Neural progenitor cell (in vitro differentiated cells): ENCODE data around the gene HMHB1. TPM values are rescaled to one million over a fixed set of nuclear protein-coding genes. Genes with fewer than 3 reads are reported as not detected.
"Not testable (repeated sequence)": the region's sequence is repeated elsewhere in the genome, so short reads cannot be mapped to it uniquely, and the experiment has no call there.

Experiments
- DNase-seq: peaks from one replicate; pipeline ENCODE4 v3.0.0-alpha.2; 2016; ENCODE audit warnings: low spot score
- H2AFZ ChIP-seq: fragments of 200-600 bp; sonication (generic); replicated peaks from 2 replicates; pipeline ENCODE4 v1.6.1; 2016; ENCODE audit warnings: antibody characterized with exemption
- H3F3A ChIP-seq: fragments of 200-600 bp; sonication (generic); 2 replicates; pipeline ENCODE4 v1.6.1; 2016; ENCODE audit warnings: antibody characterized with exemption, low read depth
- H3K27ac ChIP-seq: fragments of 200-600 bp; sonication (generic); 2 replicates; pipeline ENCODE4 v1.5.1; 2016; ENCODE audit warnings: mild to moderate bottlenecking
- H3K27me3 ChIP-seq: fragments of 200-600 bp; sonication (generic); 2 replicates; pipeline ENCODE4 v1.6.1; 2016; ENCODE audit warnings: mild to moderate bottlenecking, moderate library complexity
- H3K36me3 ChIP-seq: fragments of 200-600 bp; sonication (generic); 2 replicates; pipeline ENCODE4 v1.5.1; 2016
- H3K4me1 ChIP-seq: fragments of 200-600 bp; sonication (generic); 2 replicates; pipeline ENCODE4 v1.6.1; 2016; ENCODE audit warnings: mixed run types
- H3K4me2 ChIP-seq: fragments of 200-600 bp; sonication (generic); 2 replicates; pipeline ENCODE4 v1.6.1; 2016
- H3K4me3 ChIP-seq: fragments of 200-600 bp; sonication (generic); 2 replicates; pipeline ENCODE4 v1.5.1; 2016
- H3K79me2 ChIP-seq: fragments of 200-600 bp; sonication (generic); 2 replicates; pipeline ENCODE4 v1.6.1; 2016; ENCODE audit warnings: low read depth
- H3K9ac ChIP-seq: fragments of 200-600 bp; sonication (generic); 2 replicates; pipeline ENCODE4 v1.6.1; 2016
- H3K9me3 ChIP-seq: fragments of 200-600 bp; sonication (generic); 2 replicates; pipeline ENCODE4 v1.5.1; 2016; ENCODE audit warnings: low read depth
- H4K20me1 ChIP-seq: fragments of 200-600 bp; sonication (generic); 2 replicates; pipeline ENCODE4 v1.6.1; 2016; ENCODE audit warnings: low read depth
- H3K27ac Mint-ChIP-seq: 3 replicates; pipeline ENCODE4 v1.8.0; 2021; ENCODE audit warnings: mixed read lengths
- H3K27me3 Mint-ChIP-seq: 2 replicates; pipeline ENCODE4 v1.8.0; 2022; ENCODE audit warnings: low read depth, mild to moderate bottlenecking, inconsistent platforms, moderate library complexity, mixed read lengths; ENCODE audit not compliant: insufficient read depth
- H3K36me3 Mint-ChIP-seq: 3 replicates; pipeline ENCODE4 v1.8.0; 2021; ENCODE audit warnings: mixed read lengths
- H3K4me1 Mint-ChIP-seq: 3 replicates; pipeline ENCODE4 v1.8.0; 2021; ENCODE audit warnings: mixed read lengths
- H3K4me3 Mint-ChIP-seq: 3 replicates; pipeline ENCODE4 v1.8.0; 2021; ENCODE audit warnings: mild to moderate bottlenecking, moderate library complexity, mixed read lengths
- H3K9me3 Mint-ChIP-seq: 3 replicates; pipeline ENCODE4 v1.8.0; 2020; ENCODE audit warnings: mixed read lengths
- CTCF ChIP-seq: fragments of 200-600 bp; sonication (generic); IDR thresholded peaks from 2 replicates; pipeline ENCODE4 v1.5.1; 2017; ENCODE audit warnings: antibody characterized with exemption, mild to moderate bottlenecking
- EZH2 ChIP-seq: fragments of 200-600 bp; sonication (generic); IDR thresholded peaks from 2 replicates; pipeline ENCODE4 v1.6.1; 2017; ENCODE audit warnings: antibody characterized with exemption, mild to moderate bottlenecking, moderate library complexity
- EZH2phosphoT487 ChIP-seq: fragments of 200-600 bp; sonication (generic); IDR thresholded peaks from 2 replicates; pipeline ENCODE4 v1.6.1; 2017; ENCODE audit warnings: antibody characterized with exemption
- total RNA-seq: library from RNA; depleted of rRNA; stranded (reverse); fragments of >200 nt; gene quantifications from 2 replicates; pipeline ENCODE4 v1.2.3, GENCODE V29; 2015; ENCODE audit warnings: low replicate concordance

Gene HMHB1
- total RNA-seq, 1 donor from 2014 or later, result not detected

GRCh38 chr5:143806579-143806978, 5.4 kb upstream of the HMHB1 start:
- no peaks in the 10 kb centered on the region for H3K4me1 ChIP-seq
- no peaks in the 10 kb centered on the region for H3K9me3 ChIP-seq
- Mint-ChIP-seq H3K27me3 (no peaks in the 10 kb centered on the region), H3K4me3 (no peak overlapping the region), H3K4me1 (peaks cover 8% of the 10 kb centered on the region), H3K36me3 (no peaks in the 10 kb centered on the region), H3K27ac (no peak overlapping the region), H3K9me3 (no peaks in the 10 kb centered on the region)
- no peaks in the 10 kb centered on the region for H3F3A ChIP-seq
- no peak for DNase-seq
- H3K4me3 ChIP-seq, result no peak overlapping the region
- no peak overlapping the region for H3K4me2 ChIP-seq
- H2AFZ ChIP-seq, result no peak overlapping the region
- H3K79me2 ChIP-seq, result no peaks in the 10 kb centered on the region
- H4K20me1 ChIP-seq, result no peaks in the 10 kb centered on the region
- no peak overlapping the region for H3K27ac ChIP-seq
- no peak for TF ChIP-seq CTCF
- TF ChIP-seq EZH2phosphoT487, result no peak
- no peak for TF ChIP-seq EZH2
- H3K36me3 ChIP-seq, result no peaks in the 10 kb centered on the region
- no peaks in the 10 kb centered on the region for H3K27me3 ChIP-seq
- no peak overlapping the region for H3K9ac ChIP-seq

- Mint-ChIP-seq H3K36me3 (no peaks in the 10 kb centered on the region), H3K9me3 (no peaks in the 10 kb centered on the region), H3K4me1 (peaks cover 8% of the 10 kb centered on the region)
These were observed 4.6 kb upstream of the HMHB1 start for GRCh38 chr5:143807401-143807800.

GRCh38 chr5:143816370-143816769, 4.4 kb downstream of the HMHB1 start:
- H3K4me3 Mint-ChIP-seq, H3K9me3 ChIP-seq, H3K9ac ChIP-seq, H2AFZ ChIP-seq, H3K27ac Mint-ChIP-seq, H4K20me1 ChIP-seq, H3K27ac ChIP-seq, H3K27me3 ChIP-seq, DNase-seq, H3K4me1 Mint-ChIP-seq, H3K79me2 ChIP-seq, H3K36me3 Mint-ChIP-seq, H3K4me2 ChIP-seq, H3K27me3 Mint-ChIP-seq, H3K4me3 ChIP-seq, H3K36me3 ChIP-seq, H3F3A ChIP-seq: not testable (repeated sequence)
- H3K4me1 ChIP-seq, result peaks cover 13% of the 10 kb centered on the region
- H3K9me3 Mint-ChIP-seq, result peaks cover 11% of the 10 kb centered on the region

More at GRCh38 chr5:143807401-143807800, 4.6 kb upstream of the HMHB1 start:
- no peaks in the 10 kb centered on the region for H3K36me3 ChIP-seq
- DNase-seq, result no peak
- no peak overlapping the region for H3K27ac ChIP-seq
- no peaks in the 10 kb centered on the region for H3K4me1 ChIP-seq
- H3K27me3 ChIP-seq, result no peaks in the 10 kb centered on the region
- Mint-ChIP-seq H3K27me3 (no peaks in the 10 kb centered on the region), H3K27ac (no peak overlapping the region), H3K4me3 (no peak overlapping the region)
- no peaks in the 10 kb centered on the region for H3K9me3 ChIP-seq
- no peak overlapping the region for H2AFZ ChIP-seq
- H3K4me2 ChIP-seq, result no peak overlapping the region
- no peaks in the 10 kb centered on the region for H3K79me2 ChIP-seq
- TF ChIP-seq CTCF (no peak), EZH2phosphoT487 (no peak), EZH2 (no peak)
- no peak overlapping the region for H3K9ac ChIP-seq
- no peaks in the 10 kb centered on the region for H4K20me1 ChIP-seq
- H3F3A ChIP-seq, result no peaks in the 10 kb centered on the region
- H3K4me3 ChIP-seq, result no peak overlapping the region

GRCh38 chr5:143819716-143820115, 7.8 kb downstream of the HMHB1 start:
- Mint-ChIP-seq H3K9me3 (peaks cover 11% of the 10 kb centered on the region), H3K27me3 (peaks cover 2% of the 10 kb centered on the region), H3K4me3 (no peak overlapping the region), H3K36me3 (no peaks in the 10 kb centered on the region), H3K27ac (no peak overlapping the region), H3K4me1 (peaks cover 6% of the 10 kb centered on the region)
- Histone ChIP-seq H3K27me3 (no peaks in the 10 kb centered on the region), H3K4me1 (peaks cover 7% of the 10 kb centered on the region), H3K4me3 (no peak overlapping the region), H3K4me2 (no peak overlapping the region), H4K20me1 (no peaks in the 10 kb centered on the region), H3K79me2 (no peaks in the 10 kb centered on the region), H3F3A (no peaks in the 10 kb centered on the region), H3K9me3 (no peaks in the 10 kb centered on the region), H2AFZ (no peak overlapping the region), H3K9ac (no peak overlapping the region), H3K36me3 (no peaks in the 10 kb centered on the region), H3K27ac (no peak overlapping the region)
- DNase-seq, result no peak
- TF ChIP-seq EZH2phosphoT487 (no peak), EZH2 (no peak), CTCF (no peak)
